Hippocampal formation (tissue), 2 donors: ENCODE measurements around the gene PLXNA3.
A peak's percentile ranks its signal among the peaks of the same experiment; 100 is the strongest.

Source experiments
- DNase-seq, 2 donors: peaks; one replicate each; lab custom pipeline; 2025; lab: John Stamatoyannopoulos, UW

Gene PLXNA3

DNA sequence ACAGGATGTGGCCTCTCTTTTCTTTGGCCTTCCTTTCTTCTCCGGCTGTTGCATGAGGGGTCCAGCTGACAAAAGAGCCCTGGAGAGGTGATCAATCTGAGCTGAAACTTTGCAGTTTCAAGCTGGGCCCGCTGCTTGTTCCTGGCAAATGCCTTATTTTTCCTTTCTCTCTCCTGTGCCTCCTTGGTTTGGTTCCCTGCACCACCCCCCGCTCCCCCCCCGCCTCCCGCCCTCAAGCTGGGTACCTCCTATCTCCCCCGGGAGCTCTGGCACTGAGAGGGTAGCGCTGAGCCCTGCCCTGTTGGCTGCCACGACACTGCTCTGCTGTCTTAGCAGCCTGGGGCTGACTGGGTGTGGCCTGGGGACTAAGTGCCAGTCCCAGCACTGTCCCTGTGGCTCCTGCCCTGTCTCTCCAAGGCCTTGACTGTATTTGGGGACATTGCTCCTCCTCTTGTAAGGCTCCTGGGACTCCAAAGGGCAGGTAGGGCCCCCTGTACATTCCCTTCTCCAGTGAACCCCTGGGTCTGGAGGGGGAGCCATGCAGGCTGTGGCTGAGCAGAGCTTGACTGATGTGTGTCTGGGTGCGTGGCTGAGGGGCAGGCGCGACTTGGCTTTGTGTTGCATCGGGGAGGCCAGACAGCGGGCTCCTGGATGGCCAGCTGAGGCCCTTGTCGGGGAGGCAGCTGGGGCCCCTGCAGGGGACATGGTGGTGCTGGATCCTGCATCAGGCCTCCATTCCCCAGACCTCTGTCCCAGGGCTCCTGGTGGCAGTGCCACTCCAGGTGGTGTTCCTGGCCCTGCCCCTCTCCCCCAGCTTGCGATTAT, 1.1 kb downstream of the PLXNA3 start:
- DNase-seq = no peak

DNA sequence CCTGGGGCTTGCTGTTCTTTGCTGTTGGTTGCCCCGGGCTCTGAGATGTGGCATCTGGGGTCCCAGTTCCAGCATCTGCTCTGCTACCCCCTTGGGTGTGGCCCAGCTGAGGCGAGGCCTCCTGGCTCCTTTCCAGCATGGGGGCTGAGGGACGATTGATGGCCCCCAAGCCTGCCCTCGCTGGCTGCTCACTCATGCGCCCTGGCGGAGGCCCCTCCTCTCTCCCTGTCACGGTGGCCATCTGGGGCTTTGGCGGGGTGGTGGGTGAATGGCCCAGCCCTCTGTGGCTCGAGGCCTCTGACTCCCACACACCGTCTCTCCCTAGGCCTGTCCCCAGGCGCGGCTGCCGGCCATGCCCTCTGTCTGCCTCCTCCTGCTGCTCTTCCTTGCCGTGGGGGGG, 1.8 kb downstream of the PLXNA3 start:
- no peak for DNase-seq

DNA sequence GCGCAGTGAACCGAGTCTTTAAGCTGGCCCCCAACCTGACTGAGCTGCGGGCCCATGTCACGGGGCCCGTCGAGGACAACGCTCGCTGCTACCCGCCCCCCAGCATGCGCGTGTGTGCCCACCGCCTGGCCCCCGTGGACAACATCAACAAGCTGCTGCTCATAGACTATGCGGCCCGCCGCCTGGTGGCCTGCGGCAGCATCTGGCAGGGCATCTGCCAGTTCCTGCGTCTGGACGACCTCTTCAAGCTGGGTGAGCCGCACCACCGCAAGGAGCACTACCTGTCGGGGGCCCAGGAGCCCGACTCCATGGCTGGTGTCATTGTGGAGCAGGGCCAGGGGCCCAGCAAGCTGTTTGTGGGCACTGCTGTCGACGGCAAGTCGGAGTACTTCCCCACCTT, 2.2 kb downstream of the PLXNA3 start:
- DNase-seq = no peak

DNA sequence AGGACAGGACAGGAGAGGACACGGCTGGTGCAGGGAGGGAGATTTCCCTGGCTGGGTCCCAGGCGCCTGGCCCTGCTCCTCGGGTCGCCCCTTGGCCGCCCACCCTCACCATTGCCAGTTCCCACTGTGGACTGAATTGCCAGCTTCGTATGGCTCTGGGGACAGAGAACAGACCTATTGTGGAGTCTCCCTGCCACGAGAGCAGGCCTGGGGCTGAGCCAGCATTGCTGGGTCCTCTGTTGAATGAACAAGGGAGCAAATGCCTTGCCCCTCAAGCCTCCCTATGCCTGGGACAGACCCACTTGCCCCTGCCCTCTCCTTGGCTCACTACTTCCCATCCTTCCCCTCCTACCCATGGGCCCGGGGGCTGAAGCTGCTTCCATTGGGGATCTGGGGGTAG, 4.3 kb downstream of the PLXNA3 start:
- DNase-seq = peak in 1 of 2 donors; percentile 21

DNA sequence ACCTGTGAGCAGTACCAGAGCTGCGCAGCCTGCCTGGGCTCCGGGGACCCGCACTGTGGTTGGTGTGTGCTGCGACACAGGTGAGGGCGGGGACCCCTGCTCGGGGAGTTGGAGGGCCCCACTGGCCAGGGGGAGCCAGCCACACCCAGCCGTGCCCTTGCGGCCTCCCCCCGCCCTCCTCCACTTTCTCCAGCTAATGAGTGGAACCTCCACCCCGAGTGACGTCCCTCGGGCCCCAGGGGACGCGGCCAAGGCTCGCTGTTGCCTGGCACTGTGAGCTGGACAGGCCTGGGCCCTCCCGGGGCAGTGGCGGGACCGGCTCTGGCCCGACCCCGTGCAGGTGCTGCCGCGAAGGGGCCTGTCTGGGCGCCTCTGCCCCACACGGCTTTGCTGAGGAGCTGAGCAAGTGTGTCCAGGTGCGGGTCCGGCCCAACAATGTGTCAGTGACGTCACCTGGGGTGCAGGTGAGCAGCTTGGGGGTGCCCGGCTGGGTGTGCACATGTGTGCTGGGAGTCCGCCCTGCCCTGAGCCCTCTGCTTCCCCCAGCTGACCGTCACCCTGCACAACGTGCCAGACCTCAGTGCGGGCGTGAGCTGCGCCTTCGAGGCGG, 5.6 kb downstream of the PLXNA3 start:
- DNase-seq = no peak

DNA sequence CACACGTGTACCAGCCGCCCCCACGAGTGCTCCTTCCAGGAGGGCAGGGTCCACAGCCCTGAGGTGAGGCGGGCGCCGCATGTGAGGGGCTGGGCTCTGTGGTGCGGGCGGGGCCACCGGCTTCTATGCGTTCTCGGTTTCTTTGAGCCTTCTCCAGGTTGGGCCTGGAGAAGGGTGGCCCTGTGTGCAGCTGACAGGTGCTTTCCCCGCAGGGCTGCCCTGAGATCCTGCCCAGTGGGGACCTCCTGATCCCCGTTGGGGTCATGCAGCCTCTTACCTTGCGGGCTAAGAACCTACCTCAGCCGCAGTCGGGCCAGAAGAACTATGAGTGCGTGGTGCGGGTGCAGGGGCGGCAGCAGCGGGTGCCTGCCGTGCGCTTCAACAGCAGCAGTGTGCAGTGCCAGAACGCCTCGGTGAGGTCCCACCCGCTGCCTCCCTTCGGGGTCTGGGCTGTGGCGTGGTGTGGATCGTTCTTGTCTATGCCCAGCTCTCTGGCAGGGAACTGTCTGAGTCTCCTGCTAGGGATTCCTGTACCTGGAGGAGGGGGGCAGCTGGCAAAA, 6.8 kb downstream of the PLXNA3 start:
- no peak for DNase-seq

DNA sequence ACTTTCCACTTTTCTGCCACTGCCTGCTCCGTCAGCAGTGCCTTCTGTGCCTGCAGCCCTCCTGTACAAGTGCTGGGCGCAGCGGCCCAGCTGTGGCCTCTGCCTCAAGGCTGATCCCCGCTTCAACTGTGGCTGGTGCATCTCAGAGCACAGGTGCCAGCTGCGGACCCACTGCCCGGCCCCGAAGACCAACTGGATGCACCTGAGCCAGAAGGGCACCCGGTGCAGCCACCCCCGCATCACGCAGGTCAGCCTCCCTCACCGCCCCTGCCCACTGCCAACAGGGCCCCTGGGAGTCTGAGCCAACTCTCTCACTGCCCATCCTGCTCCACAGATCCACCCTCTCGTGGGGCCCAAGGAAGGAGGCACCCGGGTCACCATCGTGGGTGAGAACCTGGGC, 7.5 kb downstream of the PLXNA3 start:
- no peak for DNase-seq

DNA sequence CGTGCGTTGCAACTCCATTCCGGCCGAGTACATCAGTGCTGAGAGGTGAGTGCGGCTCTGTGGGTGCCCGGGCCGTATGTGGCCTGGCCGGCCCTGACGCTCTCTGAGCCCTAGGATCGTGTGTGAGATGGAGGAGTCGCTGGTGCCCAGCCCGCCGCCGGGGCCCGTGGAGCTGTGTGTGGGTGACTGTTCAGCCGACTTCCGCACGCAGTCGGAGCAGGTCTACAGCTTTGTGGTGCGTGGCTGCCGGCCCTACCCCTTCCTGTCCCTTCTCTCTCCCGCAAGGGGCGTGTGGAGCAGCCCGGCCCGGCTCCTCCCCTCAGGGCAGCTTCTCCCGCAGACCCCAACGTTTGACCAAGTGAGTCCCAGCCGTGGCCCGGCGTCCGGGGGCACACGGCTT, 8.0 kb downstream of the PLXNA3 start:
- DNase-seq = no peak

DNA sequence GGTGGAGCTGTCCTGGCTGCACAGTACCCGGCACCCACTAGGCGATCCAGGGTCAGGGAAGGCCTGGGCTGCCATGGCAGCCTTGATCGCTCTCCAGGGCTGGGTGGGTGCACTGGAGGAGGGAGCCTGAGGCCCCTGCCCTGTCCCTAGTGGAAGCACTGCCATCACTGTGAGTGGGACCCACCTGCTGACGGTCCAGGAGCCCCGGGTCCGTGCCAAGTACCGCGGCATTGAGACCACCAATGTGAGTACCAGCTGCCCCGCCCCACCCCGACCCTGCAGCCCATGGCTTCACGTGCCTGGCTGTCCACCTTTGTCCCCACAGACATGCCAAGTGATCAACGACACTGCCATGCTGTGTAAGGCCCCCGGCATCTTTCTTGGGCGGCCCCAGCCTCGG, 8.8 kb downstream of the PLXNA3 start:
- no peak for DNase-seq

DNA sequence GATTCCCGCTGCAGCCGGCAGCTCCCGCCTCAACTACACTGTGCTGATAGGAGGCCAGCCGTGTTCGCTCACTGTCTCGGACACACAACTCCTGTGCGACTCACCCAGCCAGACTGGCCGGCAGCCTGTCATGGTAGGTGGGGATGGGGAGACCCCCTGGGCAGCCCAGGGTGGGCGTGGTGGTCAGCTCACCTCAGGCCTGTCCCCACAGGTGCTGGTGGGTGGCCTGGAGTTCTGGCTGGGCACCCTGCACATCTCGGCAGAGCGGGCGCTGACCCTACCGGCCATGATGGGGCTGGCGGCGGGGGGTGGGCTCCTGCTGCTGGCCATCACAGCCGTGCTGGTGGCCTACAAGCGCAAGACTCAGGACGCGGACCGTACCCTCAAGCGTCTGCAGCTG, 9.5 kb downstream of the PLXNA3 start:
- no peak for DNase-seq

DNA sequence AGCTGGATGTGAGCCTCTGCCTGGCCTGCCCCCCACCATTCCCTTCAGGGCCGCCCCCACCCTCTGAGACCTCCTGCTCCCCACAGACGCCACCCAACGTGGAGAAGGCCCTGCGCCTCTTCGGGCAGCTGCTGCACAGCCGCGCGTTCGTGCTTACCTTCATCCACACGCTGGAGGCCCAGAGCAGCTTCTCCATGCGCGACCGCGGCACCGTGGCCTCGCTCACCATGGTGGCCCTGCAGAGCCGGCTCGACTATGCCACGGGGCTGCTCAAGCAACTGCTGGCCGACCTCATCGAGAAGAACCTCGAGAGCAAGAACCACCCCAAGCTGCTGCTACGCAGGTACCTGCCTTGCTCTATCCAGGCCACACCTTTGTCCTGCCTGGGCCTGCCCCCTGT, 10.1 kb downstream of the PLXNA3 start:
- DNase-seq = no peak

DNA sequence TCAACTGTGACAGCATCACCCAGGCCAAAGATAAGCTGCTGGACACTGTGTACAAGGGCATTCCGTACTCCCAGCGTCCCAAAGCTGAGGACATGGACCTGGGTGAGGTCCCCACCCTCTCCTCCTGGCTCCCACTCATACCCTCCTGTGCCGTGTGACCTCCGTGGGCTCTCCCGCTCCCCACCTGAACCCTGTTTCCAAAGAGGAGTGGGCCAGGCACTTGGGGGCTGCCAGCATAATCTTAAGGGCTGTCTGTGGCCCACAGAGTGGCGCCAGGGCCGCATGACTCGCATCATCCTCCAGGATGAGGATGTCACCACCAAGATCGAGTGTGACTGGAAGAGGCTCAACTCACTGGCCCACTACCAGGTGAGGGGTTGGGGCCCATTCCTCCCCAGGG, 11.0 kb downstream of the PLXNA3 start:
- no peak for DNase-seq

DNA sequence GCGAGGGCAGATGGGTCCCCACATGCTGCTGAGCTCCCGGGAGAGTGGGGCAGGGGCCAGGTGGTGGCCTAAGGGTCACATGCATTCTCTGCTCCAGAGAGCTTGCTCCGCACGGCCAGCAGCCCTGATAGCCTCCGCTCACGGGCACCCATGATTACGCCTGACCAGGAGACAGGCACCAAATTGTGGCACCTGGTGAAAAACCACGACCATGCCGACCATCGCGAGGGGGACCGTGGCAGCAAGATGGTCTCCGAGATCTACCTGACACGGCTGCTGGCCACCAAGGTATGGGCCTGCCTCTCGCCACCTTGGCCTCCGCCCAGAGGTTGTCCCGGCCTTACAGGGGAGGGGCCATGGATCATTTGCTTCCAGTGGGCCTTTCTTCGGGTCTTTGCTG, 11.8 kb downstream of the PLXNA3 start:
- DNase-seq = no peak

DNA sequence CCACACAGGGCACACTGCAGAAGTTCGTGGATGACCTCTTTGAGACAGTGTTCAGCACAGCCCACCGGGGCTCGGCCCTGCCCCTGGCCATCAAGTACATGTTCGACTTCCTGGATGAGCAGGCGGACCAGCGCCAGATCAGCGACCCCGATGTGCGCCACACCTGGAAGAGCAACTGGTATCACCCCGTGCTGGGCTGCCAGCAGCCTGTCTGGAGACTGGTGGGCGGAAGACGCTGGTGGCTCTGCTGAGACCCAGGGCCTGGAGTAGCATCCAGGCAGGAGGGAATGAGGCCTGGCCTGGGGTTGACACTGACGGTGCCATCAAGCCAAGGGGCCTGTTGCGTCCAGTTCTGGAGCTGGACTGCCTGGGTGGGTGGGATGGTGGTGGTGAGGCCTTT, 12.4 kb downstream of the PLXNA3 start:
- DNase-seq = no peak

DNA sequence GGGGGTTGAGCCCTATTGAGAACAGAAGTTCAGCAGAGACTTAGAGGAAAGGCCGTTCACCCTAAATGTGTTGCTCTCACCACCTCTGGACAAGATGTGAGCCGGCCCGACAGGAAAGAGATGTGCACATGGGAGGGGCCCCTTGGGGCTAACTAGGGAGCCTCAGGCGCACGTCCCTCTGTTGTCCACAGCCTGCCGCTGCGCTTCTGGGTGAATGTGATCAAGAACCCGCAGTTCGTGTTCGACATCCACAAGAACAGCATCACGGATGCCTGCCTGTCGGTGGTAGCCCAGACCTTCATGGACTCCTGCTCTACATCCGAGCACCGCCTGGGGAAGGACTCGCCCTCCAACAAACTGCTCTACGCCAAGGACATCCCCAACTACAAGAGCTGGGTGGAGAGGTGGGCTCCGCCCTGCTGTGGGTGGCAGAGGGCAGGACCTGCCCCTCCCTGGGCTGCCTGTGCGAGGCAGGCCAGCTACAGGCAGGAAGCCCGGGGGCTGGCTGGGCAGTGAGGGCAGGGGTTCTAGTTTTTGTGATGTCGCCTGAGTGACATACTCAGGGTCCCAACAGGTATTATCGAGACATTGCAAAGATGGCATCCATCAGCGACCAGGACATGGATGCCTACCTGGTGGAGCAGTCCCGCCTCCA, 13.0 kb downstream of the PLXNA3 start:
- DNase-seq = no peak

DNA sequence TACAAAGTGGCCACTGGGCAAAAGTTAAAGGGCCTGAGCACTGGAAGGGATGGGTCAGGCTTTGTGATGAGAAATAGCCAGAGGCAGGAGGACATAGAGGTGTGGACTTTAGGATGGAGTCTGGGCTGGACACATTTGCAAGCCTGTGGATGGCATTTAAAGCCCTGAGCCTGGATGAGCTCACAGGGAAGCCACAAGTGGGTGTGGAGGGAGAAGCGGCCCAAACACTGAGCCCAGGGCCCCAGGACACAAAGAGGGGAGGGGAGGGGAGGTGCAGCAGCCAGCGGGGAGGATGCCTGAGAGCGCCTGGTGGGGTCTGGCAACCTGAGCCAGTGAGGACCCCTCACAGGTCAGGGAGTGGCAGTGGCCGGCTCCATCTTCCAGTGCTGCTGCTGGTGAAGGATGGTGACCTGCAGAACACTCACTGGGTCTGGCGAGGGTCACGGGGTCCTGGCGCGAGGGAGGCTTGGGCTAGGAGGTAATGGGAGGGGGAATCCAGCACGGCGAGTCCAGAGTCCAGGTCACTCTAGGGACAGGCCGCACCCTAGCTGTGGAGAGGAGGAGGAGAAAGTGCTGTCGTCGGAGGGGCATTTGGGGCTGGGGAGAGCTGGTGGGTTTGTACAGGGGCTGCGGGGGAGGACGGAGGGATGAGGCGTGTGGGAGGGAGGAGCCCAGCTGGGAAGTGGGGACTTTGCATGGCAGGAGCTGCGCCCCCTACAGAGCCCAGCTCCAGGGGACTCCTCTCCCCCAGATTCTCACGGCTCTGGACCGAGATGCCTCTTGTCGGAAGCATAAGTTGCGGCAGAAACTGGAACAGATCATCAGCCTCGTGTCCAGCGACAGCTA, 14.0 kb downstream of the PLXNA3 start:
- DNase-seq = no peak

DNA sequence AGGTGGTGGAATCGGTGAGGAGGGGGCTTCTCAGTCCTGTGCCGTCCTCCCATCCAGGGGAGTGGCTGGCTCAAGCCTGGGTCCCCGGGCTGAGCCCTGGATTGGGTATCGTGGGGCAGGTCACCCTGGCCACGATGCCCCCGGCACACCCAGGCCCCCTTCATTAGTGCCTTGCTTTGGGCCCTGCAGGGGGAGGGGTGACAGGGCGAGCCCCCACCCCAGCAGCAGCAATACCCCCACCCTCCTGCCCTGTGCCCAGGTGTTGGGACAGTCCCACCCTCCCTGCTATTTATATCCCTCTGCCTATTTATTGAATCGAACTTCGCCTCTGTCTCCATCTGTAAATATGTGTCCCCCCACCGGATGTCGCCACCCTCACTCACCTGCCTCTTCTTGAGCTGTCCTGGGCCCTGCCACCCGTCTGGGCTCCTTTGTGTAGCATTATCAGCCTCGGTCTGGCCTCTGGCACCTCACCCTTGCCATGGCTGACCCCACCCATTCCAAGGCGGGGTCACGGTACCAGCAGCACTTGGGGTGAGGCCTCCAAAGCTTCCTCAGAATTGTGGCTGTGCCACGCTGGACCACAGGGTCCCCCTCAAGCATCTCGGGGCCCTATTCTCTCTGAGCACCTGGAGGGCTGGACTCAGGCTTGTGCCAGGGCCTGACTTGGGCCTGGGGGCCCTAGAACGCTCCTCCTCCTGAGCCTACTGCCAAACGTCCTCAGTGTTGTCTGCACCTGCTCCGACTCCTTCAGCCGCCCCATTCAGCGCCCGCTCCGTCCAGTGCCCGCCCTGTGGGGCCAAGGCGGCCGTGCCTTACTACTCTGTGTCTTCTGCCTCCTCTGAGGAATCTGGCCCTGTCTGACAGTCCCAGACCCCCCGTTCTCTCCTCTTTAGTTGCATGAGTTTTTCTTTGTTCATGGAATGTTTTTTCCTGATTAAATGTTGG, 14.9 kb downstream of the PLXNA3 start:
- no peak for DNase-seq

DNA sequence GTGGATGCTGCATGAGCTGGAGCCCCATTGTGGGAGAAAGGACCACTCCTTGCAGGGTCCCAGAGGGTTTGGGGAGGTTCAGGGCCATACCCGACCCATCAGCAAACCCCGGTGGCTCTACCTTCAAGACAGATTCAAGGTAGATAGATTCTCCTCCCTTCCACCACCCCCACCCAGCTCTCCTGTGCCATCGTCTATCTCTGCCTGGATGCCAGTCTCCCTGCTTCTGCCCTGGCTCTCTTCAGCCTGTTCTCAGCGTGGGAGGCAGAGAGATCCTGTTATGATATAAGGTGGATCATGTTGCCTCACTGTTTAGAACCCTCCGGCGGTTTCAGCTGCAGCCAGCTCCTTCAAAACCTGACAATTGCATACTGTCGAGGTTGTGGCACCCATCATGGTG, 15.6 kb downstream of the PLXNA3 start:
- DNase-seq = no peak

DNA sequence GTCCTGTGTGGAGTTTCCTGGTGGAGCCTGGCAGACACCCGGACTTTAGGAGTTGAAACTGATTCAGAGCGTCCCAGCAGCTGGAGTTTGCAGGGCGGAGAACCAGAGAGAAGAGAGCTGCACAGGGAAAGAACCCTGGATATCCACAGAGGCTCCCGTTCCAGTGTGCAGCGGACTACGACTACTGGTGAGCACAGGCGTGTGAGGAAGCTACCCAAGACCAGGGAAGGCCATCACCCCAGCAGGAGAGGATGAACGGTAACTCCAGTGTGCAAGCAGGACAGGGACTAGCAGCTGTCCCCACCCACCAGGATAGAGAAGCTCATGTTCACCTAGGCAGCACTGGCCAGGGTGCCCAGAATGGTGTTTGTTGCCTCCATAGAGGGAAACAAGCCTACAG, 18.7 kb downstream of the PLXNA3 start:
- DNase-seq = no peak

DNA sequence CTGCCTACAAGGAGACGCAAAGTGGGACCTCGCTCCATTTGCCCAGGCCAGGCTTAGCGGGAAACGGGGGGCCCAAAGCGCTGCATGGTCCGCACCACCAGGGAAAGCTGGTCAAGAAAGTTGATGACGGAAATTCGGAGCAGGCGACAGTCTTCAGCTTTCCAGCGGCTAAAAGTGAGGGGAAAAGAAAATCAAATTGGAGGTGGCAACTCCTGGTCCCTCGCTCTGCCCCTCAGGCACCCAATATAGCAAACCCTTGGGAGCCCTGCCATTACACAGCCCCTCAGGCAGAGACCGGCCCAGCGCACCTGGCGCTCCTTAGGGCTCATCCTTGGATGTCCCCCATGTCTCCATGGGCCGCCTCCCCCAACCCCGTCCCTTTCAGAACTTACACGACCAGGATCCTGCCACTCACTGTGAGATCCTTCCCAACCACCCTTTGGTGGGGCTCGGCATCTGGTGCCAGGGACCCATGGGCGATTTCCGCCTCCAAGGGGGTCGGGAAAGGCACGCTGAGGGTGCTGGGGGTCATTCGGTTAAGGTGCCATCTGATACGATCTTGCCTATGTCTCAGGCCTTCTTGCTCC, 19.9 kb downstream of the PLXNA3 start:
- DNase-seq = no peak
